Nephron progenitor cell (in vitro differentiated cells): ENCODE data around the gene EMC7.
"Not testable (repeated sequence)": the region's sequence is repeated elsewhere in the genome, so short reads cannot be mapped to it uniquely, and the experiment has no call there.

Experiments used
- DNase-seq: peaks from one replicate; pipeline ENCODE4 v3.0.0; 2021
- H3K27ac Mint-ChIP-seq: 2 replicates; pipeline ENCODE4 v1.8.0; 2021; ENCODE audit warnings: mild to moderate bottlenecking, moderate library complexity, mixed read lengths
- H3K27me3 Mint-ChIP-seq: 2 replicates; pipeline ENCODE4 v1.8.0; 2021; ENCODE audit warnings: mild to moderate bottlenecking, low read depth, mixed read lengths; ENCODE audit not compliant: poor library complexity
- H3K36me3 Mint-ChIP-seq: 2 replicates; pipeline ENCODE4 v1.8.0; 2021; ENCODE audit warnings: low read depth, mixed read lengths
- H3K4me1 Mint-ChIP-seq: 2 replicates; pipeline ENCODE4 v1.8.0; 2021; ENCODE audit warnings: mixed read lengths
- H3K4me3 Mint-ChIP-seq: 2 replicates; pipeline ENCODE4 v1.8.0; 2021; ENCODE audit warnings: mild to moderate bottlenecking, moderate library complexity, mixed read lengths
- H3K9me3 Mint-ChIP-seq: 2 replicates; pipeline ENCODE4 v1.8.0; 2021; ENCODE audit warnings: mild to moderate bottlenecking, moderate library complexity, mixed read lengths
- CTCF ChIP-seq: fragments of 200-600 bp; sonication (generic); IDR thresholded peaks from 2 replicates; pipeline ENCODE4 v1.5.0; 2021; ENCODE audit warnings: antibody characterized with exemption

Gene EMC7

GRCh38 chr15:34126522-34126921 is 24.9 kb upstream of the EMC7 start:
- TF ChIP-seq CTCF: no peak
- DNase-seq: no peak
- H3K36me3 Mint-ChIP-seq: no peaks in the 10 kb centered on the region
- peaks cover 17% of the 10 kb centered on the region for H3K4me1 Mint-ChIP-seq
- peak overlapping the region; percentile 50 for H3K27ac Mint-ChIP-seq
- H3K4me3 Mint-ChIP-seq: no peak overlapping the region
- peaks cover 8% of the 10 kb centered on the region for H3K9me3 Mint-ChIP-seq
- H3K27me3 Mint-ChIP-seq: no peaks in the 10 kb centered on the region

- no peak for DNase-seq
- no peaks in the 10 kb centered on the region for H3K36me3 Mint-ChIP-seq
- peaks cover 17% of the 10 kb centered on the region for H3K4me1 Mint-ChIP-seq
- no peak for TF ChIP-seq CTCF
- peaks cover 14% of the 10 kb centered on the region for H3K9me3 Mint-ChIP-seq
- H3K27me3 Mint-ChIP-seq: no peaks in the 10 kb centered on the region
- no peak overlapping the region for H3K4me3 Mint-ChIP-seq
- no peak overlapping the region for H3K27ac Mint-ChIP-seq
These were observed 24.3 kb upstream of the EMC7 start for GRCh38 chr15:34125945-34126344.

GRCh38 chr15:34124651-34125050 is 23.0 kb upstream of the EMC7 start:
- TF ChIP-seq CTCF: no peak

GRCh38 chr15:34122771-34123183 is 21.1 kb upstream of the EMC7 start:
- Mint-ChIP-seq H3K27ac (no peak overlapping the region), H3K9me3 (peaks cover 15% of the 10 kb centered on the region), H3K4me3 (no peak overlapping the region), H3K36me3 (no peaks in the 10 kb centered on the region), H3K4me1 (peaks cover 17% of the 10 kb centered on the region), H3K27me3 (no peaks in the 10 kb centered on the region)
- no peak for TF ChIP-seq CTCF
- DNase-seq: no peak

More at GRCh38 chr15:34124651-34125050, 23.0 kb upstream of the EMC7 start:
- no peak overlapping the region for H3K4me3 Mint-ChIP-seq
- H3K36me3 Mint-ChIP-seq: no peaks in the 10 kb centered on the region
- H3K27me3 Mint-ChIP-seq: no peaks in the 10 kb centered on the region
- peaks cover 15% of the 10 kb centered on the region for H3K9me3 Mint-ChIP-seq
- no peak for DNase-seq
- no peak overlapping the region for H3K27ac Mint-ChIP-seq
- peaks cover 17% of the 10 kb centered on the region for H3K4me1 Mint-ChIP-seq

GRCh38 chr15:34121786-34122185 is 20.1 kb upstream of the EMC7 start:
- not testable (repeated sequence) for H3K4me3 Mint-ChIP-seq, DNase-seq, H3K27me3 Mint-ChIP-seq, H3K27ac Mint-ChIP-seq, H3K36me3 Mint-ChIP-seq
- H3K9me3 Mint-ChIP-seq: peaks cover 15% of the 10 kb centered on the region
- peaks cover 12% of the 10 kb centered on the region for H3K4me1 Mint-ChIP-seq

- H3K27ac Mint-ChIP-seq, H3K27me3 Mint-ChIP-seq, DNase-seq, H3K4me1 Mint-ChIP-seq, H3K36me3 Mint-ChIP-seq, H3K4me3 Mint-ChIP-seq: not testable (repeated sequence)
- H3K9me3 Mint-ChIP-seq: peaks cover 15% of the 10 kb centered on the region
These were observed 18.8 kb upstream of the EMC7 start for GRCh38 chr15:34120420-34120819.

GRCh38 chr15:34119291-34119690 is 17.6 kb upstream of the EMC7 start:
- no peak for TF ChIP-seq CTCF
- no peaks in the 10 kb centered on the region for H3K27me3 Mint-ChIP-seq
- no peaks in the 10 kb centered on the region for H3K4me1 Mint-ChIP-seq
- no peak overlapping the region for H3K27ac Mint-ChIP-seq
- peaks cover 15% of the 10 kb centered on the region for H3K9me3 Mint-ChIP-seq
- no peaks in the 10 kb centered on the region for H3K36me3 Mint-ChIP-seq
- DNase-seq: no peak
- no peak overlapping the region for H3K4me3 Mint-ChIP-seq
